ES-I3 (cell line): Measurements from ENCODE around the gene CDC42BPG.
"Not testable (repeated sequence)": the region's sequence is repeated elsewhere in the genome, so short reads cannot be mapped to it uniquely, and the experiment has no call there.

Experiments
- H3K36me3 ChIP-seq: 2 replicates; pipeline ENCODE4 v1.6.1; 2013; ENCODE audit warnings: mild to moderate bottlenecking, low read length, control low read depth, moderate library complexity; ENCODE audit not compliant: insufficient read depth
- H3K4me1 ChIP-seq: 2 replicates; pipeline ENCODE4 v1.6.1; 2013; ENCODE audit warnings: mild to moderate bottlenecking, control low read depth, low read length; ENCODE audit not compliant: insufficient read depth
- H3K9ac ChIP-seq: 2 replicates; pipeline ENCODE4 v1.6.1; 2013; ENCODE audit warnings: low read depth, mild to moderate bottlenecking, low read length, moderate library complexity
- H3K9me3 ChIP-seq: 2 replicates; pipeline ENCODE4 v1.6.1; 2013; ENCODE audit warnings: mild to moderate bottlenecking, low read length, moderate library complexity; ENCODE audit not compliant: control insufficient read depth, insufficient read depth

The CDC42BPG gene

GRCh38 chr11:64854157-64854533 is 9.7 kb upstream of the CDC42BPG start:
- H3K9ac ChIP-seq, result no peak overlapping the region
- H3K4me1 ChIP-seq, result peaks cover 26% of the 10 kb centered on the region
- H3K9me3 ChIP-seq, result no peaks in the 10 kb centered on the region
- no peaks in the 10 kb centered on the region for H3K36me3 ChIP-seq

DNA sequence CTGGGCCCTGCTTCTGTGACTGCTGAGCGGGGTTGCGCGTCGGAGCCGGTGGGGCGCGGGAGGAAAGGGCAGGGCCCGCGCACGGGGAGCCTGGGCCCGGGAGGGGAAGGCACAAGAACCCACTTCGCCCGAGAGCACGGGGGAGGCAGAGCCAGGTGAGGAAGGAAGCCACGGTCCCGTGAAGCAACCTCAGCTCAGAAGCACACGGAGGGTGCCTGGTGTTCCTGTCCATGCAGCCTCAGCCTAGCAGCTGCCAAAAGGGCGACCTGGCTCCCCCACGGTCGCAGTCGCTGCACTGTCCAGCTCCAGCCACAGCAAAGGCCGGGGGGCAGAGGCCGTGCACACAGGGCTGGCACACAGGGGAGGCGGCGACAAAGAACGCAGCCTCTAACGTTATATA is 9.3 kb upstream of the CDC42BPG start:
- no peak overlapping the region for H3K9ac ChIP-seq
- H3K36me3 ChIP-seq, result no peaks in the 10 kb centered on the region
- H3K4me1 ChIP-seq, result peaks cover 26% of the 10 kb centered on the region
- no peaks in the 10 kb centered on the region for H3K9me3 ChIP-seq

- H3K9me3 ChIP-seq, result no peaks in the 10 kb centered on the region
These were observed 8.5 kb upstream of the CDC42BPG start for GRCh38 chr11:64852804-64853509.

GRCh38 chr11:64851831-64852351 is 7.4 kb upstream of the CDC42BPG start:
- Histone ChIP-seq H3K9me3 (no peaks in the 10 kb centered on the region), H3K36me3 (no peaks in the 10 kb centered on the region), H3K9ac (no peak overlapping the region), H3K4me1 (peaks cover 29% of the 10 kb centered on the region)

More at GRCh38 chr11:64852804-64853509, 8.5 kb upstream of the CDC42BPG start:
- Histone ChIP-seq H3K9ac (no peak overlapping the region), H3K36me3 (no peaks in the 10 kb centered on the region), H3K4me1 (peaks cover 29% of the 10 kb centered on the region)

DNA sequence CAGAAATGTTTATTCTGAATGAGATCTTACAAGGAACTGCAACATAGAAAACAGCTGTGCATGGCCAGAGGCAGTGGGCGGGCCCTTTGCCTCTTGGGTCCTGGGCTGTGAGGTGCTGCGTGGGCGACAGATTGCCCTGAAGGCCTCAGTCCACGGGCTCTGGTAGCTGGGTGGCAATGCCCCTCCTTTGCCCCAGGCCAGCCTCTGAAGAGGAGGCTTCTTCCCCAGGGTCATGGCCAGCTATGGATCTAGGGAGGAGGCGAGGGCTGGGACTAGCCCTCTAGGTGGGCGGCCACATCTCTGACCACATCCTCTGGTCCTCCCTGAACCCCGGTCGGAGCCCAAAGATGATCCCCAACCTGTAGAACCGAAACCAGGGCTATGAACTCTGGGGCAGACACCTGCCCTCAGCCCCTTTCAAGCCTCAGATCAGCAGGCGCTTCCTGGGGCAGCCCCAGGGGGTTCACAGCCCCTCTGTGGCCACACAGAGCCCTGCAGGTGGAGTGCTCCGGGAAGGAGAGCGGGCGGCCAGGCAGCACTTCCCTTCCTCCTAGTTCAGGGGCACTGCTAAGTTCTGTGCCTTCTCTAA is 6.6 kb upstream of the CDC42BPG start:
- Histone ChIP-seq H3K9me3 (no peaks in the 10 kb centered on the region), H3K4me1 (peaks cover 29% of the 10 kb centered on the region), H3K9ac (no peak overlapping the region), H3K36me3 (no peaks in the 10 kb centered on the region)

DNA sequence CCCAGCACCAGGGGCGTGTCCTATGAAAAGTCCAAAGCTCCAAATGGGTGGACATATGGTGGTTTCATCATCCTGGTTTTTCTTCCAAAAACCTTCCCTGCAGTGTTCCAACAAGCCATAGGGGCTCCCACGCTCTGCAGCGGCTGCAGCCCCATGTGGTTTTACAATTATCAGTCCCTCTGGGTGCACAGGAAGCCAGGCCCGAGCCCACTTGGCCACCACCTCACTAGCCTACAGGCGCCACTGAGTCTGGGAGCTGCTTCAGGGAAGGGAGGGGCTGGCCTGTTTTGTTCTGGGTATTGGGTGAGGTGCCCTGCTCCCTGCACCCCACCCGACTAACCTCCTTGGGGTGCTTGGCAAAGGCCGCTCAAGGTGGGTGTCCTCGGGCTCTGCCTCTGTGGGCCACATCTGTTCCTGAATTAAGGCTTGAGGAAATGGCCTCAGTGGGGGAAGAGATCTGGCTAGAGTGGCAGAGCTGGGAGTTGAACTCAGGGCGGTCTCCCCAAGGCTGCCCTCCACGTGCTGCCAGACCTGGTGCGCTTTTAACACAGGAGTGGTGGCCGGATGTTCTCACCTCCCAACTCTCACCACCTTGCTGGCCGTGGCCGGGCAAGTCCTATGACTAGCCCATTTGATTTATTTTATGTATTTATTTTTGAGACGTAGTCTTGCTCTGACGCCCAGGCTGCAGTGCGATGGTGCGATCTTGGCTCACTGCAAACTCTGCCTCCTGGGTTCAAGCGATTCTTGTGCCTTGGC is 5.3 kb upstream of the CDC42BPG start:
- H3K9me3 ChIP-seq, result no peaks in the 10 kb centered on the region
- H3K4me1 ChIP-seq, result peaks cover 19% of the 10 kb centered on the region
- no peaks in the 10 kb centered on the region for H3K36me3 ChIP-seq
- no peak overlapping the region for H3K9ac ChIP-seq

- no peaks in the 10 kb centered on the region for H3K36me3 ChIP-seq
- H3K9me3 ChIP-seq, result no peaks in the 10 kb centered on the region
- peaks cover 14% of the 10 kb centered on the region for H3K4me1 ChIP-seq
- H3K9ac ChIP-seq, result no peak overlapping the region
These were observed 4.6 kb upstream of the CDC42BPG start for GRCh38 chr11:64848826-64849597.

- no peaks in the 10 kb centered on the region for H3K36me3 ChIP-seq
- H3K9me3 ChIP-seq, result no peaks in the 10 kb centered on the region
- no peak overlapping the region for H3K9ac ChIP-seq
- H3K4me1 ChIP-seq, result peaks cover 16% of the 10 kb centered on the region
These were observed 3.9 kb upstream of the CDC42BPG start for GRCh38 chr11:64848214-64848825.

DNA sequence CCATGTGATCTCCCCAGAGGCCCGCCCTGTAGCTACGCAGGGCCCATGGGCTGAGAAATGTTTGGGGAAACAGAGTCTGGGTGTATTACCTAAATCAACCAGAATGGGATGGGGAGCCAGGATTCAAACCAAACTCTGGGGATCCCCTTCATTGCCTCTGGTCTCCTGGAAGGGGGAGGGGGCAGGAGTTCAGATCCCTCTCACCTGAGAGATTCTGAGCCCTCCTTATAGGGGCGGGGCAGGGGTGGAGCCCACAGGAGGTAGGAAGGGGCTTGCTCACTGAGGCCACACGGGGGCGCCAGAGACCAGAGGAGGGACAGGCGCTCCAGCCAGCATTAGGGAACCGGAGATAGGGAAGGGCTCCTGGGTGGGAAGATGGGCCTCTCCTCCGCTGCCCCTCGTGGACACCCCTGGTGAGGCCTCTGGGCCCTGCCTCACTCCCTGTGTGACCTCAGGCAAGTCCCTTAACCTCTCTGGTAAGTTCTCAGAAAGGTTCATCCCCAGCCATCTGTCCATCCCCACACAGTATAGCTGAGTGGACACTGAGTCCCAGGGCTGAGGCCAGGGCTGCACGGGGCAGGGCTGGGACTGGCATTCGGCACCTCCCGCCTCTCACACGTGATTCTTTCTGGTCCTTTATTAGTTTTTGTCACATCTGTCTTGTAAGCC is 2.7 kb upstream of the CDC42BPG start:
- Histone ChIP-seq H3K9ac (no peak overlapping the region), H3K9me3 (no peaks in the 10 kb centered on the region), H3K36me3 (no peaks in the 10 kb centered on the region), H3K4me1 (peaks cover 28% of the 10 kb centered on the region)

DNA sequence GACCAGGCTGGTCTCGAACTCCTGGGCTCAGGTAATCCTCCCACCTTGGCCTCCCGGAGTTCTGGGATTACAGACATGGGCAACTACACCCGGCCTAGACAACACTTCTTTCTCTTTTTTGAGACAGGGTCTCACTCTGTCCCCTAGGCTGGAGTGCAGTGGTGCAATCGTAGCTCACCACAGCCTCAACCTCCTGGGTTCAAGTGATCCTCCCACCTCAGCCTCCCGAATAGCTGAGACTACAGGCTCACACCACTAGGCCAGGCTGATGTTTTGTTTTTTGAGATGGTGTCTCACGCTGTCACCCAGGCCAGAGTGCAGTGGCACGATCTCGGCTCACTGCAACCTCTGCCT is 1.3 kb upstream of the CDC42BPG start:
- not testable (repeated sequence) for H3K9ac ChIP-seq, H3K9me3 ChIP-seq, H3K36me3 ChIP-seq
- peaks cover 21% of the 10 kb centered on the region; the same call in 1 of the 2 replicates for H3K4me1 ChIP-seq

- H3K4me1 ChIP-seq, result peaks cover 21% of the 10 kb centered on the region; the same call in 1 of the 2 replicates
- no peaks in the 10 kb centered on the region for H3K36me3 ChIP-seq
- H3K9ac ChIP-seq, result peak overlapping the region; percentile 72; the same call in 1 of the 2 replicates
- no peaks in the 10 kb centered on the region for H3K9me3 ChIP-seq
These were observed 799 bp upstream of the CDC42BPG start for GRCh38 chr11:64845129-64845775.

- no peaks in the 10 kb centered on the region for H3K36me3 ChIP-seq
- no peaks in the 10 kb centered on the region for H3K9me3 ChIP-seq
- peak overlapping the region; percentile 72 for H3K9ac ChIP-seq
- peaks cover 21% of the 10 kb centered on the region; the same call in 1 of the 2 replicates for H3K4me1 ChIP-seq
These were observed 645 bp downstream of the CDC42BPG start for GRCh38 chr11:64843686-64844329.
